Activated CD8-positive, alpha-beta memory T cell treated with anti-CD3 and anti-CD28 coated beads for 4 hours (primary cell): Measurements from ENCODE around the gene OR10A6.

Experiments
- DNase-seq, 2 donors: peaks; one replicate each; pipeline ENCODE4 v3.0.0-alpha.2; 2020; ENCODE audit warnings: low read depth in 2 of 2

The OR10A6 gene

GRCh38 chr11:7931168-7931567 lies at the start of gene OR10A6:
TSS of gene OR10A6 (minus strand) at chr11:7931268. CDS start at chr11:7928662, 2,606 bp downstream.
- no peak for DNase-seq

GRCh38 chr11:7977232-7977917 lies 46.3 kb upstream of the OR10A6 start:
- no peak for DNase-seq

- DNase-seq, result no peak
Measured at GRCh38 chr11:7974668-7975067, 43.6 kb upstream of the OR10A6 start.

GRCh38 chr11:7973011-7973410 lies 41.9 kb upstream of the OR10A6 start:
- DNase-seq, result no peak

GRCh38 chr11:7971846-7972245 lies 40.8 kb upstream of the OR10A6 start:
- no peak for DNase-seq

GRCh38 chr11:7969756-7970646 lies 38.9 kb upstream of the OR10A6 start:
- no peak for DNase-seq

GRCh38 chr11:7968686-7969085 lies 37.6 kb upstream of the OR10A6 start:
- no peak for DNase-seq

- DNase-seq, result no peak
Measured at GRCh38 chr11:7967826-7968225, 36.8 kb upstream of the OR10A6 start.

- no peak for DNase-seq
Measured at GRCh38 chr11:7967097-7967496, 36.0 kb upstream of the OR10A6 start.

- DNase-seq, result no peak
Measured at GRCh38 chr11:7965386-7965785, 34.3 kb upstream of the OR10A6 start, which contains the start of gene NLRP10. TSS of gene NLRP10 (minus strand) at chr11:7965447. CDS start at chr11:7963495, 1,952 bp downstream.

- no peak for DNase-seq
Measured at GRCh38 chr11:7964873-7965272, 33.8 kb upstream of the OR10A6 start.

- no peak for DNase-seq
Measured at GRCh38 chr11:7964261-7964660, 33.2 kb upstream of the OR10A6 start.

GRCh38 chr11:7955191-7955590 lies 24.1 kb upstream of the OR10A6 start:
- no peak for DNase-seq

GRCh38 chr11:7949934-7950333 lies 18.9 kb upstream of the OR10A6 start:
- DNase-seq, result no peak

GRCh38 chr11:7944123-7944522 lies 13.1 kb upstream of the OR10A6 start:
- no peak for DNase-seq

GRCh38 chr11:7941608-7942007 lies 10.5 kb upstream of the OR10A6 start, which contains the start of gene OR10A3:
TSS of gene OR10A3 (minus strand) at chr11:7941708. CDS start at chr11:7939520, 2,188 bp downstream.
- DNase-seq, result no peak

- no peak for DNase-seq
Measured at GRCh38 chr11:7941146-7941545, 10.1 kb upstream of the OR10A6 start.

GRCh38 chr11:7936615-7937014 lies 5.5 kb upstream of the OR10A6 start:
- no peak for DNase-seq

- DNase-seq, result no peak
Measured at GRCh38 chr11:7927635-7928034, 3.4 kb downstream of the OR10A6 start.

GRCh38 chr11:7924536-7924935 lies 6.5 kb downstream of the OR10A6 start:
- no peak for DNase-seq

GRCh38 chr11:7918141-7918540 lies 12.9 kb downstream of the OR10A6 start:
- DNase-seq, result no peak

- DNase-seq, result no peak
Measured at GRCh38 chr11:7911011-7911410, 20.1 kb downstream of the OR10A6 start.

- DNase-seq, result no peak
Measured at GRCh38 chr11:7910286-7910788, 20.7 kb downstream of the OR10A6 start.
